ENCODE results near the gene NCLN. TPM values are rescaled to one million over a fixed set of nuclear protein-coding genes. Genes with fewer than 3 reads are reported as not detected.

NCLN gene
- 72.1 and 84.1 TPM in 2 replicates for total RNA-seq (2022)
- percentile 59 among the genes with signal in this experiment for Bru-seq, nascent RNA
- percentile 76 among the genes with signal in this experiment for BruChase-seq, experiment 1, labeled RNA remaining after a 6-hour chase
- BruChase-seq, experiment 2, labeled RNA remaining after a 2-hour chase = percentile 67 among the genes with signal in this experiment
- long read RNA-seq, full-length matches to known transcripts = 89 of 260 reads
- long read RNA-seq, partial matches to known transcripts = 66 of 260 reads
- long read RNA-seq, other reads (novel, unspliced or antisense) = 105 of 260 reads

- peak within 1 kb of the TSS; percentile 93 for H3K4me3 Mint-ChIP-seq (ENCODE audit: unreplicated experiment)
- peaks cover 24% of the 10 kb centered on the region for H3K4me1 Mint-ChIP-seq (ENCODE audit: insufficient read depth, unreplicated experiment)
- intact Hi-C loops (cut with micrococcal nuclease) = loop anchor here (2.0 kb wide), 1 partner anchor 31 kb away; no protein-coding TSS in a partner anchor
- peak; percentile 97 for DNase-seq (ENCODE audit: unreplicated experiment)
- TF ChIP-seq CTCF (IDR thresholded peaks at IDR 0.05; ENCODE audit: unreplicated experiment) = no peak
- no peaks in the 10 kb centered on the region for H3K9me3 Mint-ChIP-seq (ENCODE audit: unreplicated experiment)
- H3K36me3 Mint-ChIP-seq (ENCODE audit: insufficient read depth, unreplicated experiment) = peaks cover 7% of the 10 kb centered on the region
- CTCF ChIA-PET = no interaction called here
- peak within 1 kb of the TSS; percentile 97 for H3K27ac Mint-ChIP-seq (ENCODE audit: low read depth, unreplicated experiment)
- BruUV-seq (replicated peaks) = no TSS peak
- POLR2A ChIA-PET = interaction anchor here (0.6 to 2.0 kb wide), 13 partner anchors 9 to 732 kb away, joined by 3 to 8 read pairs (median 3); partner anchors contain the start of genes GNA15, LMNB2 and TLE6
- H3K27me3 Mint-ChIP-seq (ENCODE audit: insufficient read depth, unreplicated experiment) = no peaks in the 10 kb centered on the region
These were observed at the start of gene NCLN for GRCh38 chr19:3185461-3186159. TSS of gene NCLN (plus strand) at chr19:3185930. CDS start at chr19:3186031, 101 bp downstream.

GRCh38 chr19:3135961-3136683 is 49.6 kb upstream of the NCLN start, which contains the start of gene GNA15:
TSS of gene GNA15 (plus strand) at chr19:3136033. CDS start at chr19:3136451, 418 bp downstream.
- H3K27ac Mint-ChIP-seq (ENCODE audit: low read depth, unreplicated experiment) = peak within 1 kb of the TSS; percentile 57
- intact Hi-C loops (cut with micrococcal nuclease) = no loop called here
- TSS peak; percentile 58 for BruUV-seq (replicated peaks)
- H3K36me3 Mint-ChIP-seq (ENCODE audit: insufficient read depth, unreplicated experiment) = peaks cover 19% of the 10 kb centered on the region
- H3K9me3 Mint-ChIP-seq (ENCODE audit: unreplicated experiment) = no peaks in the 10 kb centered on the region
- no peaks in the 10 kb centered on the region for H3K27me3 Mint-ChIP-seq (ENCODE audit: insufficient read depth, unreplicated experiment)
- peak within 1 kb of the TSS; percentile 73 for H3K4me3 Mint-ChIP-seq (ENCODE audit: unreplicated experiment)
- TF ChIP-seq CTCF (IDR thresholded peaks at IDR 0.05; ENCODE audit: unreplicated experiment) = no peak
- ChIA-PET CTCF (interaction anchor here (1.0 to 3.6 kb wide), 3 partner anchors 7 to 10 kb away, joined by 3 to 18 read pairs (median 6); no protein-coding TSS in a partner anchor), POLR2A (interaction anchor here (0.8 to 2.5 kb wide), 6 partner anchors 24 to 236 kb away, joined by 3 to 12 read pairs (median 4); partner anchors contain the start of genes NCLN and ZNF57)
- peaks cover 12% of the 10 kb centered on the region for H3K4me1 Mint-ChIP-seq (ENCODE audit: insufficient read depth, unreplicated experiment)
- peak; percentile 74 for DNase-seq (ENCODE audit: unreplicated experiment)

- DNase-seq (ENCODE audit: unreplicated experiment) = peak; percentile 73
- peak overlapping the region; percentile 73 for H3K4me3 Mint-ChIP-seq (ENCODE audit: unreplicated experiment)
- ChIA-PET POLR2A (interaction anchor here (0.6 to 2.5 kb wide), 6 partner anchors 8 to 186 kb away, joined by 3 to 12 read pairs (median 4); no protein-coding TSS in a partner anchor), CTCF (interaction anchor here (1.0 to 3.6 kb wide), 3 partner anchors 7 to 27 kb away, joined by 4 to 18 read pairs (median 6); no protein-coding TSS in a partner anchor)
- H3K27me3 Mint-ChIP-seq (ENCODE audit: insufficient read depth, unreplicated experiment) = no peaks in the 10 kb centered on the region
- H3K27ac Mint-ChIP-seq (ENCODE audit: low read depth, unreplicated experiment) = peak overlapping the region; percentile 57
- no peak for TF ChIP-seq CTCF (IDR thresholded peaks at IDR 0.05; ENCODE audit: unreplicated experiment)
- peaks cover 19% of the 10 kb centered on the region for H3K36me3 Mint-ChIP-seq (ENCODE audit: insufficient read depth, unreplicated experiment)
- no TSS peak for BruUV-seq (replicated peaks)
- no peaks in the 10 kb centered on the region for H3K9me3 Mint-ChIP-seq (ENCODE audit: unreplicated experiment)
- H3K4me1 Mint-ChIP-seq (ENCODE audit: insufficient read depth, unreplicated experiment) = peaks cover 12% of the 10 kb centered on the region
- intact Hi-C loops (cut with micrococcal nuclease) = no loop called here
These were observed 49.1 kb upstream of the NCLN start for GRCh38 chr19:3136684-3137055.
